GM19099 (cell line): Measurements from ENCODE around the gene TM9SF4.

Experiments used
- POLR2A ChIP-seq: IDR thresholded peaks from 3 replicates; pipeline ENCODE4 v1.6.1; 2011; ENCODE audit warnings: low read depth; ENCODE audit not compliant: insufficient read length; ENCODE audit errors: extremely low read depth

The TM9SF4 gene

GRCh38 chr20:32139947-32140346, 30.4 kb downstream of the TM9SF4 start:
- TF ChIP-seq POLR2A, result no peak

- TF ChIP-seq POLR2A, result no peak
Measured at GRCh38 chr20:32140603-32141002, 31.1 kb downstream of the TM9SF4 start.

GRCh38 chr20:32141465-32141980, 32.0 kb downstream of the TM9SF4 start:
- TF ChIP-seq POLR2A, result no peak

DNA sequence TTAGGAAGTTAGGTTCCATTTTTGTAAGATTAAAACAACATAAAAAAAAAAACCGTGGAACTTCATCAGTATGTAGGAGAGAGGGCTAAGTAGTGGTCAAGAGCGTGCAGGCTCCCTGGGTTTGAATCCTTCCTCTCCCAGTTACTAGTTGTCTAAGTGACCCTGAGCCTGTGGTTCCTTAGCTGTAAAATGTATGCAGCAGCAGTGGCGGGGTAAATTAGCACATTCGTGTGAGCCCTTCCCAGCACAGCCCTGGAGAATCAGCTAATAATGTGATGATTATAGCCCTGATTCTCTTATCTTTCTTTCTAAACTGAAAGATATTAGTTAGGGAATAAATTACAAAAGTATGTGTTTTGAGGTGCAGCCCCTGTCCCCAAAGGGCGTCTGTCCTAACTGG, 32.6 kb downstream of the TM9SF4 start:
- no peak for TF ChIP-seq POLR2A

DNA sequence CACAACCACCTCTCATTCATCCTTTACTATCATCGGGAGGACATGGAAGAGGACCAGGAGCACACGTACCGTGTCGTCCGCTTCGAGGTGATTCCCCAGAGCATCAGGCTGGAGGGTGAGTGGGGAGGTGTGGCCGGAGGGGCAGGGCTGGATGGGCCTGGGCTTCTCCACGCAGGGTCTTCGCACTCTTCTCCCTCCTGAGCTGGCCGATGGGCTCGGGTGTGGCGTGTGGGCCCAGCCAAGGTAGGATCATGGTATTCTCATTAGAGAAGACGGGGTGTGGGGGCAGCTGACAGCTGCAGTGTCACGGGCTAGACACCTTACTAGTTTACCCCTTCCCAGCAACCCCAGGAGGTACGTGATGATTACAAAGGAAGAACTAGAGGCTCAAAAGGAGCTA, 33.5 kb downstream of the TM9SF4 start:
- TF ChIP-seq POLR2A, result no peak

DNA sequence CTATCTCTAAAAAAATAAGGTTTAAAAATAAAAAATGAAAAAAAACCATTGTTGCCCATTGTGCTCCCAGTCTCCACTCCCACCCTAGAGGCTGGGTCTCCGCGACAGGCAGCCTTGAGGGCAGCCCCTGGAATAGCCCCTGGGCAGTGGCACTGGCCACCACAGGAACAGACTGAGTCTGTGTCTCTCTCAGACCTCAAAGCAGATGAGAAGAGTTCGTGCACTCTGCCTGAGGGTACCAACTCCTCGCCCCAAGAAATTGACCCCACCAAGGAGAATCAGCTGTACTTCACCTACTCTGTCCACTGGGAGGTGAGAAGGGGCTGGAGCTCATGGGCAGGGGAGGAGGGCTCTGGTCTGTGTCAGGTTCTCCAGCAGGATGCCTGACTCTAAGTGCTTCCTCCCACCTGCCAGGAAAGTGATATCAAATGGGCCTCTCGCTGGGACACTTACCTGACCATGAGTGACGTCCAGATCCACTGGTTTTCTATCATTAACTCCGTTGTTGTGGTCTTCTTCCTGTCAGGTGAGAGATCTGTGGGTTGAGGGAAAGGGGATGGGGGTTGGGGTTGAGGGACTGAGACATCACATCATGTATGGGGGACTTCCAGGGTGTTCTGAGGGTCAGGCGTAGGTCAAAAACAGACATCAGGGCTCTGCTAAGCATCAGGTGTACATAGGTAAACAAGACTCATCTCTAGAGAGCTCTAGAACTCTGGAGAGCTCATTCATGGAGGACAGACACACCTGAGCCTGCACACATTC, 35.6 kb downstream of the TM9SF4 start:
- TF ChIP-seq POLR2A, result no peak

- TF ChIP-seq POLR2A, result no peak
Measured at GRCh38 chr20:32149566-32150170, 40.2 kb downstream of the TM9SF4 start.

GRCh38 chr20:32150291-32150848, 40.9 kb downstream of the TM9SF4 start:
- TF ChIP-seq POLR2A, result no peak

GRCh38 chr20:32152421-32153155, 43.1 kb downstream of the TM9SF4 start:
- TF ChIP-seq POLR2A, result no peak

- no peak for TF ChIP-seq POLR2A
Measured at GRCh38 chr20:32153156-32153665, 43.7 kb downstream of the TM9SF4 start.

DNA sequence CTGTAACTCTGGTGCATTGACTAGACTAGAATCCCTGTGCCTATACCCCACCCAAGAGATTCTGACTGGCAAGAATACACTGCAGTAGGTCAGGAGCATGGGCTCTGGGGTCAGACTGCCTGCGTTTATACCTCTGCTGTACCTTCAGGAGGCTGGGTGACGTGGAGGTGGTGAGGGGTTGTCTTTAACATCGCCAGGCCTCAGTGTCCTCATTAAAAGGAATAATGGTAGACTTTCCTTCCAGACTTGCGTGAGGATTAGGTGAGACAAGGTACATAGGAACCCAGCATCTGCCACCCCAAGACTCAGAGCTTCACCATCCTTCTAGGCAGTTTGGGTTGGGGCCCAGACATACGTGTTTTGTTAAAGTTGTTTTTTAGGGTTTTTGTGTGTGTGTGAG, 44.3 kb downstream of the TM9SF4 start:
- TF ChIP-seq POLR2A, result no peak

DNA sequence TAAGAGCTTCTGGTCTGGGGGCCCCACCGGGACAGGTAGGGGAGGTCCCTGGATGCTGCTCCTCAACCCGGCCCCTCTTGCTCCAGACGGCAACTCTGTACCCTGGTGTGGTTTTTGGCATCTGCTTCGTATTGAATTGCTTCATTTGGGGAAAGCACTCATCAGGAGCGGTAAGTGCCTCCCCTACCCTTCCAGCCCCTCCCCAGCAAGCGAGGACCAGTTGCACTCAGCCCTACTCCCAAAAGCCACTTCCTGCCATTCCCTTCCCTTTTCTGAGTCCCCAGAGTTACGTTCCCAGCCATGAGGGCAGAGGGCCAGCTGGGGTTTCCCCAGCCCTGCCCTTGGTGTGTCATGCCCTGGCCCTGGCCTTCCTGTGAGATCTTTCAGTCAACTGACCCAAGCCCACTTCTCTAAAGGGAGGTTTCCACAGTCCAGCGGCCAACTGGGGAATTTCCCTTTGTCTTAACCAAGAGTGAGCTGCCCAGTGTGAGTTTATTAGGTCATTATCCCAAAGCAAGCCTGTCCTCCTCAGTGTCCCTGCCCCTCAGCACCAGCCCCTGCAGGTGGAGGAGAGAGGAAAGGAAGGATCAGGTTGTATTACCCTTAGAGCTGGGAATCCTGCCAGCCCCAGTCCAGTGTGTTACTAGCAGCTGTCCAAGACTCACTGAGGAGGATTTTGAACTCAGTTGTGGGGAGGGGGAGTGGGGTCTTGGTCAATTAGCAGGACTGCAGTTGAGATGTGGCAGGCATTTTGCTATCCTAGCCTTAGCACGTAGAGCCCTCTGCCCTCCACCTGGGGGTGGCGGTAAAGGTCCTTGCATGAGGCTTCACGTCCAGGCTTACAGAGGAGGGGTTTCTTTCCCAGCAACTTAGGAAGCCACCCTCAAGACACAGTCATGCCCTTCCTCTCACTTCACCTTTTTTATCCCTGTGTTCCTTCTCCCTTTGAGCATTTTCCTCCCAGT, 45.8 kb downstream of the TM9SF4 start:
- no peak for TF ChIP-seq POLR2A

DNA sequence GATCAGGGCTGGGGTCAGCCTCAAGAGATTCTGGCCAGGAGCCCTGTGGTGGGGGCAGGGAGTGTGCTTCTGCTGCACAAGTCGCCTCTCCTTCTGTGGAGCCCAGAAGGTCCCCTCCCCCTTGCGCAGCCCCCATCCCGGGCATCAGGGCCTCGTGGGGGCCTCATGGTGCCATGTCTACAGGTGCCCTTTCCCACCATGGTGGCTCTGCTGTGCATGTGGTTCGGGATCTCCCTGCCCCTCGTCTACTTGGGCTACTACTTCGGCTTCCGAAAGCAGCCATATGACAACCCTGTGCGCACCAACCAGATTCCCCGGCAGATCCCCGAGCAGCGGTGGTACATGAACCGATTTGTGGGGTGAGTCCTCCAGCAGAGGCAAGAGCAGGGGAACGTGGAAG, 48.1 kb downstream of the TM9SF4 start:
- TF ChIP-seq POLR2A, result no peak

GRCh38 chr20:32158351-32158750, 48.8 kb downstream of the TM9SF4 start:
- no peak for TF ChIP-seq POLR2A

DNA sequence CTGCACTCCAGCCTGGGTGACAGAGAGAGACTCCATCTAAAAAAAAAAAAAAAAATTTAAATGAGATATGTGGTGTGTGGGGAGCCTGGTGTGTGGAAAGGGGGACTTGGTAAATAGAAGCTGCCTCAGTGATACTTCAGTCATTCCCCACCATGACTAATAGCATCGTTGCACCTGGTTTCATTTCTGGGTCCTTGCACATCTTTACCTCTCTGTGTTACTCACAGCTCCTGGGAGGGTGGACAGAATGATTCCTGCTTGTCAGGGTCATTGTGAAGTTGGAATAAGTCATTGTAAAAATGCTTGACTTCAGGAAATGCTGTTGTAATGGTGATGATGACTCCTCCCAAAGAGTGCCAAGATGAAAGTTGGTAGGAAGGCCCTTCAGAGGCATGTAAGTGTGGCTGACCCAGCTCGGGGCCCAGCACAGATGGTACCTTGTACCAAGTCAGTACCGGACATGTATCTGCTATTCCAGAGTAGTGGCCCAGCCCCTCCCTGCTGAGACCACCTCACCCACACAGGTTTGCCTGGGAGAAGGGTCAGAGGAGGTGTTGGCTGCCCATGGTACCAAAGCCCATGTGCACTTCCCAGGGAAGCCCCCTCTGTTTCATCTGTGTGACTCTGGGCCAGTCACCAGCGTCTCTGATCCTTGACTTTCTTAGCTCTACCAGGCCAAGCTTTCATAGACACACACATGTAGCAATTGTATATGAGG, 49.6 kb downstream of the TM9SF4 start:
- TF ChIP-seq POLR2A, result no peak
